GM10248 (cell line): Measurements from ENCODE around the gene VSX1.

Experiments used
- CTCF ChIA-PET: fragments of 300-600 bp; sonication (Branson Sonifier 250); formaldehyde crosslinking; extraction: SDS; loops from one replicate; lab custom pipeline; 2021; ENCODE audit warnings: antibody characterized with exemption; lab: Yijun Ruan, JAX
- POLR2A ChIA-PET: fragments of 350-650 bp; sonication (Branson Sonifier 250); formaldehyde crosslinking; extraction: SDS; loops from one replicate; lab custom pipeline; 2020; ENCODE audit warnings: antibody characterized with exemption; lab: Yijun Ruan, JAX
- DNase-seq: peaks from one replicate; pipeline ENCODE4 v3.0.0; 2012; ENCODE audit errors: extremely low spot score
- CTCF ChIP-seq: IDR thresholded peaks from 2 replicates; pipeline ENCODE4 v1.5.1; 2012; ENCODE audit warnings: mild to moderate bottlenecking, low read depth; ENCODE audit errors: extremely low read depth, missing control alignments, control extremely low read depth

Gene VSX1

DNA sequence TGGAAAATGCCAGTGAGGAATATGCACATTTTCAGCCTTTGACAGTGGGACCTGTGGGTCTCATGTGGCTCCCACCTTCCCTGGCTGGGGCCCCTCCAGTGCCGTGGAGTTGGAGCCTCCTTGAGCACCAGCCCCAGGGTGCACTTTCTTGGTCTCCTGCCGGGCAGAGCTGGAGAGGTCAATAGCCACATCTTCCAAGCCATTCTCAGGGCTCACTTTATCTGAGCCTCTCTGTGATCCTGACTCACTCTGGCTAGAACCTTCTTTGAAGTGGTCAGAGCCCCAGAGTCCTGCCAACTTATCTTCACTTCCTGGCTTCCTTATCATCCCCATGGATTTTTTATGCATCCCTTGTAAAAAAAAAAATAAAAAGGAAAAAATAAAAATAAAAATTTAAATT is 5.7 kb downstream of the VSX1 start:
- ChIA-PET CTCF (interaction anchor here (3.3 kb wide), 1 partner anchor 11 kb away, joined by 9 read pairs; no protein-coding TSS in a partner anchor), POLR2A (no interaction called here)
- no peak for TF ChIP-seq CTCF
- no peak for DNase-seq

GRCh38 chr20:25073544-25073943 is 8.4 kb downstream of the VSX1 start:
- no peak for TF ChIP-seq CTCF
- ChIA-PET CTCF (interaction anchor here (0.9 to 2.4 kb wide), 2 partner anchors 8 to 78 kb away, joined by 3 to 6 read pairs; no protein-coding TSS in a partner anchor), POLR2A (no interaction called here)
- no peak for DNase-seq

DNA sequence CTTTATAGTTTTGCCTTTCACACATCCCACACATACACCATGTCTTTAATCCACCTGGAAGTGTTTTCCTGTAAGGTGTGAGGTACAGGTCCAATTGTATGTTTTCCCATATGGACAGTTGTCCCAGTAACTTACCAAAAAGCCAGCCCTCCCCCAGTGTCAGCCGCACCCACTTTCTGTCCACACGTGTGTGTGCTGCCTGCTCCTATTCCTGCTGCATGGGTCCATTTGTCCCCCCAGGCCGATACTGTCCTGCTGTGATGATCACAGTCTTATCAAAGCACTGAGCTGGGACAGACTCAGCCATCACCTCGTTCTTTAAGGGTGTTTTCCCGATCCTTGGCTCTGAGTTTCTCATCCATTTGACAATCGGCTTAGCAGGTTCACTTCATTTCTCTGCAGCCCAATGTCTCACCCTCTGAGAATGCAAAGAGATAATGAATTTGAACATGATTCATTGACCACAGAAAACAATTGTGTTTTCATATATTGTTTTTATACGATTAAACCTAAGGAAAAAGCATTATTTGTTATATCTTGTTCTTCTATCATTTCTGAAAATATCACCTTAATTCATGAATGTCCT is 9.6 kb downstream of the VSX1 start:
- DNase-seq, result no peak
- POLR2A ChIA-PET, result no interaction called here
- CTCF ChIA-PET, result interaction anchor here (0.8 kb wide), 1 partner anchor 9 kb away, joined by 3 read pairs; no protein-coding TSS in a partner anchor
- TF ChIP-seq CTCF, result no peak

DNA sequence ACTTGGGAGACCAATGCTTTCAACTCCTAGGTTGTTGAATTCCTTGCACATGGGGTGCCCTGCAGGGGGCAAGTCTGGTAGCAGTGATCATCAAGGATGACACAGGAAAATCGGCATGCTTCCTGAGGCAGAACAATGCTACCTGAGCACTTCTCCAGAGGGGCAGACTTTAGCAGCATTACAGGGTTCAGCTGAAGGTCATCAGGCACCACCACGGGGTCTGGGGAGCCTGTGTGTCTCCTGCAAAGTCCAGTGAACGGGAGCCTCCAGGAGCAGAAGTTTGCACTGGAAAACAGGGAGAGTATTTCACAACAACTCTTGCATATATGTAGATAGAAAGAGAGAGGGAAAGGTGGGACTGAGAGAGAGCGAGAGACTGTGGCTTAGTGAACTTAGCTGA is 10.2 kb downstream of the VSX1 start:
- POLR2A ChIA-PET, result interaction anchor here (0.6 kb wide), 1 partner anchor 319 kb away, joined by 3 read pairs; no protein-coding TSS in a partner anchor
- no peak for TF ChIP-seq CTCF
- no peak for DNase-seq
- CTCF ChIA-PET, result interaction anchor here (0.8 to 1.6 kb wide), 3 partner anchors 9 to 22 kb away, joined by 3 read pairs; no protein-coding TSS in a partner anchor

- ChIA-PET POLR2A (interaction anchor here (0.6 kb wide), 1 partner anchor 320 kb away, joined by 3 read pairs; no protein-coding TSS in a partner anchor), CTCF (interaction anchor here (0.8 to 1.6 kb wide), 3 partner anchors 8 to 23 kb away, joined by 3 read pairs; no protein-coding TSS in a partner anchor)
- TF ChIP-seq CTCF, result no peak
- DNase-seq, result no peak
These were observed 11.0 kb downstream of the VSX1 start for GRCh38 chr20:25070821-25071473.

DNA sequence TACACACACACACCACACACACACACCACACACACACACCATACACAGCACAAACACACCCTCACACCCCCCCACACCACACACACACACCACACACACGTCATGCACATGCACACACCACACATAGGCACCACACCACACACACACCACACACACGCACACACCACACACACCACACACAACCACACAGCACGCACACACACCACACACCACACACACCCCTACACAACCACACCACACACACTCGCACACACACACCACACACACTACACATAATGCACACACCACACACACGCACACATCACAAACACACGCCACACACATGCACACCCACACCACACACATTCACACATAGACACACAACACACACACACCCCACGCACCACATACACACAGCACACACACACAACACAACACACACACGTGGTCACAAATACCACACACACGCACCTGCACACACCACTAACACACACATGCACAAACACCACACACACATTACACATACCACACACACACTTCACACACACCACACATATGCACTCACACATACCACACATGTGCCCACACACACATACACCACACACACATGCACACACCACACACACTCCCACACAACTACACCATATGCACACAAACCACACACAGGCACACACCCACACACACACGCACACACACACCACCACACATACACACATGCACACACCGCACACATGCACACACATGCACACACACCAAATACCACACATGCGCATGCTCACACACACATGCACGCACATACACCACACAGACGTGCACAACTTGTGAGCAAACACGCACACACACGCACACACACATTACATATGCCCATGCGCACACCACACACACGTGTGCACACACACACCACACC is 14.6 kb downstream of the VSX1 start:
- no peak for DNase-seq
- TF ChIP-seq CTCF, result no peak
- POLR2A ChIA-PET, result no interaction called here
- CTCF ChIA-PET, result interaction anchor here (1.0 to 10.3 kb wide), 2 partner anchors 72 kb away, joined by 3 to 201 read pairs; partner anchors contain the start of gene APMAP
